K562 (cell line): Measurements from ENCODE around the gene IRGQ. TPM values are rescaled to one million over a fixed set of nuclear protein-coding genes. Genes with fewer than 3 reads are reported as not detected.

Experiments
- BRCA1 ChIP-seq, 2 experiments: fragments of 450-650 bp in 1 of 2; sonication (generic) in 1 of 2; formaldehyde crosslinking in 1 of 2; IDR thresholded peaks; 2 replicates each; pipeline versions ENCODE4 v1.5.0 to v1.6.1; 2017 to 2020; ENCODE audit warnings: mild to moderate bottlenecking in 1 of 2, missing genetic modification reagents in 1 of 2
- KAT2B ChIP-seq: IDR thresholded peaks from one replicate; pipeline ENCODE4 v1.6.1; 2012; ENCODE audit warnings: low read depth, mild to moderate bottlenecking, control low read depth, inconsistent platforms, low read length, moderate library complexity
- NR2F6 ChIP-seq: fragments of 450-650 bp; formaldehyde crosslinking; IDR thresholded peaks from 2 replicates; pipeline ENCODE4 v1.4.0; 2020; ENCODE audit warnings: mild to moderate bottlenecking
- RBM25 ChIP-seq: fragments of 200-400 bp; formaldehyde crosslinking; IDR thresholded peaks from 2 replicates; pipeline ENCODE4 v1.6.1; 2018; ENCODE audit warnings: low read length, low read depth, moderate library complexity; ENCODE audit not compliant: severe bottlenecking
- RBM34 ChIP-seq: fragments of 200-400 bp; formaldehyde crosslinking; IDR thresholded peaks from 2 replicates; pipeline ENCODE4 v1.6.1; 2018; ENCODE audit warnings: low read length, borderline replicate concordance; ENCODE audit not compliant: insufficient read depth
- RFX1 ChIP-seq: fragments of 450-650 bp; IDR thresholded peaks from 2 replicates; pipeline ENCODE4 v1.6.1; 2016; ENCODE audit warnings: mild to moderate bottlenecking, moderate library complexity
- SMAD4 ChIP-seq: fragments of 250-450 bp; sonication (Bioruptor Pico); conservative IDR thresholded peaks from 2 replicates; pipeline ENCODE4 v1.8.0; 2021; ENCODE audit warnings: inconsistent platforms, mild to moderate bottlenecking, moderate library complexity
- SNRNP70 ChIP-seq: fragments of 200-400 bp; formaldehyde crosslinking; optimal IDR thresholded peaks from 2 replicates; pipeline ENCODE3; 2017; ENCODE audit warnings: low read depth, low read length
- SOX6 ChIP-seq: fragments of 450-650 bp; IDR thresholded peaks from 2 replicates; pipeline ENCODE4 v1.6.1; 2014; ENCODE audit warnings: mild to moderate bottlenecking
- STAG1 ChIP-seq: sonication (generic); formaldehyde crosslinking; IDR thresholded peaks from 2 replicates; pipeline ENCODE4 v1.5.0; 2020; ENCODE audit warnings: missing genetic modification reagents, borderline replicate concordance
- ZNF316 ChIP-seq: fragments of 450-650 bp; IDR thresholded peaks from 2 replicates; pipeline ENCODE4 v1.6.1; 2016
- polyA plus RNA-seq, 8 experiments: library from polyadenylated mRNA; depleted of rRNA in 4 of 8; stranded (reverse) in 5 of 8; unstranded in 3 of 8; fragments of >200 nt; fragmentation: Nextera tagmentation in 2 of 8; fragmentation: Illumina TruSeq in 1 of 8; extraction: Ambion mirVana in 2 of 8; extraction: Trizol in 1 of 8; gene quantifications; 2 replicates each; pipeline versions ENCODE4 v1.2.1 to v1.2.3, GENCODE V29; 2011 to 2014; ENCODE audit warnings: inconsistent platforms in 1 of 8, missing spikeins in 1 of 8
- total RNA-seq, 7 experiments: library from RNA; depleted of rRNA in 6 of 7; stranded (reverse); fragments of >200 nt in 6 of 7; fragmentation: Illumina TruSeq in 2 of 7; extraction: Trizol in 2 of 7; gene quantifications; 2 replicates each; pipeline versions ENCODE4 v1.2.1 to v1.2.3, GENCODE V29; 2011 to 2021; ENCODE audit warnings: low replicate concordance in 1 of 7
- TF ChIP-seq, protein P1 (sequence below), 2 experiments: fragments of 450-650 bp in 1 of 2; sonication (generic) in 1 of 2; formaldehyde crosslinking in 1 of 2; IDR thresholded peaks; 2 replicates each; pipeline versions ENCODE4 v1.7.1 to v1.9.0; 2016 to 2022; ENCODE audit warnings: inconsistent platforms in 1 of 2, mild to moderate bottlenecking in 1 of 2, missing genetic modification reagents in 1 of 2
- TF ChIP-seq, protein P2 (sequence below): fragments of 250-450 bp; sonication (Bioruptor Pico); IDR thresholded peaks from 2 replicates; pipeline ENCODE4 v1.8.0; 2021; ENCODE audit warnings: moderate library complexity, mild to moderate bottlenecking, inconsistent platforms
- TF ChIP-seq, protein P3 (sequence below): fragments of 250-450 bp; sonication (Bioruptor Pico); IDR thresholded peaks from 2 replicates; pipeline ENCODE4 v1.5.0; 2021
- TF ChIP-seq, protein P4 (sequence below), 2 experiments: fragments of 450-650 bp in 1 of 2; sonication (generic) in 1 of 2; formaldehyde crosslinking in 1 of 2; IDR thresholded peaks in 1 of 2; conservative IDR thresholded peaks in 1 of 2; 2 replicates each; pipeline versions ENCODE4 v1.6.1 to v1.8.1; 2016 to 2023; ENCODE audit warnings: mild to moderate bottlenecking in 2 of 2, moderate library complexity in 2 of 2, inconsistent platforms in 1 of 2, missing genetic modification reagents in 1 of 2

The IRGQ gene
- total and polyA plus RNA-seq, 9 of the 15 experiments (the other 6 are each of a cell fraction or from before 2014, with no cell fraction given): 3.5 to 19.2 (median 7.9) TPM

DNA sequence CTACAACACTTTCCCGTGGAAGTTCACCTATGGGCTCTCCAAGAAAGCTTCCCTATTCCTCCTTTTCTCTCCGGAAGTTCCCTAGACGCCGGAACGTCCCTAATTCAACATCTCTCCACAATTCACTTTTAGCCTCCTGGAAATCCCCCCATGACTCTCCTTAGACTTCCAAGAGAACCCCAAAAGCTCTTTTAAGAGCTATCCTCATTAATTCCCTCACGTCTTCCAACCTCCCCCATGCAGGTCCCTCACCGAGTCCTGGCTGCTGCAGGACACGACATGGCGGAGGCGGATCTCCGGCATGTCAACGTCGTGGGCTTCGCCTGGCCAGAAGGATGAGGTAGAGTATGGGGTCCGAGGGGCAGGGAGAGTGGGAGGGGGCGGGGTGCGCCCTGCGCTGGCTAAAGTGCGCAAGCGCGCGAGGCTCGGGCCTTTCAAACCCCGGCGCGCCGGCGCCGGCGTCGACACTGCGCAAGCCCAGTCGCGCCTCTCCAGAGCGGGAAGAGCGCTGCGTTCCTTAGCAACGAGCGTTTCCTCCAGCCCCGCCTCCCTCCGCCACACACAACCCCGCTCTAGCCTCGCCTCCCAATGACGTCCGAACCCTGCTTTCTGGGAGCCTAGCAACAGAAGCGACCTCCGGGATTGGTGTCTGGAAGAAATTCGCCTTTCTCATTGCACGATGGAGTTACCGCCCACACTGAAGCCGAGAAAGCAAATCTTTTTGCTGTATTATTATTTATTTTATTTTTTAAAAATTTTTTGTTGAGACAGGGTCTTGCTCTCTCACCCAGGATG lies 20.6 kb downstream of the IRGQ start, which contains the start of the genes PINLYP and XRCC1 (continued):
- TF ChIP-seq, protein P1, sequence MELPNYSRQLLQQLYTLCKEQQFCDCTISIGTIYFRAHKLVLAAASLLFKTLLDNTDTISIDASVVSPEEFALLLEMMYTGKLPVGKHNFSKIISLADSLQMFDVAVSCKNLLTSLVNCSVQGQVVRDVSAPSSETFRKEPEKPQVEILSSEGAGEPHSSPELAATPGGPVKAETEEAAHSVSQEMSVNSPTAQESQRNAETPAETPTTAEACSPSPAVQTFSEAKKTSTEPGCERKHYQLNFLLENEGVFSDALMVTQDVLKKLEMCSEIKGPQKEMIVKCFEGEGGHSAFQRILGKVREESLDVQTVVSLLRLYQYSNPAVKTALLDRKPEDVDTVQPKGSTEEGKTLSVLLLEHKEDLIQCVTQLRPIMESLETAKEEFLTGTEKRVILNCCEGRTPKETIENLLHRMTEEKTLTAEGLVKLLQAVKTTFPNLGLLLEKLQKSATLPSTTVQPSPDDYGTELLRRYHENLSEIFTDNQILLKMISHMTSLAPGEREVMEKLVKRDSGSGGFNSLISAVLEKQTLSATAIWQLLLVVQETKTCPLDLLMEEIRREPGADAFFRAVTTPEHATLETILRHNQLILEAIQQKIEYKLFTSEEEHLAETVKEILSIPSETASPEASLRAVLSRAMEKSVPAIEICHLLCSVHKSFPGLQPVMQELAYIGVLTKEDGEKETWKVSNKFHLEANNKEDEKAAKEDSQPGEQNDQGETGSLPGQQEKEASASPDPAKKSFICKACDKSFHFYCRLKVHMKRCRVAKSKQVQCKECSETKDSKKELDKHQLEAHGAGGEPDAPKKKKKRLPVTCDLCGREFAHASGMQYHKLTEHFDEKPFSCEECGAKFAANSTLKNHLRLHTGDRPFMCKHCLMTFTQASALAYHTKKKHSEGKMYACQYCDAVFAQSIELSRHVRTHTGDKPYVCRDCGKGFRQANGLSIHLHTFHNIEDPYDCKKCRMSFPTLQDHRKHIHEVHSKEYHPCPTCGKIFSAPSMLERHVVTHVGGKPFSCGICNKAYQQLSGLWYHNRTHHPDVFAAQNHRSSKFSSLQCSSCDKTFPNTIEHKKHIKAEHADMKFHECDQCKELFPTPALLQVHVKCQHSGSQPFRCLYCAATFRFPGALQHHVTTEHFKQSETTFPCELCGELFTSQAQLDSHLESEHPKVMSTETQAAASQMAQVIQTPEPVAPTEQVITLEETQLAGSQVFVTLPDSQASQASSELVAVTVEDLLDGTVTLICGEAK (IDR thresholded peaks at IDR 0.05): peak; percentile 48; the same call in 1 of the 2 replicates
- TF ChIP-seq, protein P1 (CRISPR knock-in tag; IDR thresholded peaks at IDR 0.05): no peak
- no peak for TF ChIP-seq KAT2B
- no peak for TF ChIP-seq RBM25
- TF ChIP-seq, protein P2, sequence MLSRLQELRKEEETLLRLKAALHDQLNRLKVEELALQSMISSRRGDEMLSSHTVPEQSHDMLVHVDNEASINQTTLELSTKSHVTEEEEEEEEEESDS: no peak
- TF ChIP-seq SOX6: no peak
- TF ChIP-seq STAG1 (CRISPR knock-in tag): no peak
- no peak for TF ChIP-seq ZNF316
- TF ChIP-seq, protein P3, sequence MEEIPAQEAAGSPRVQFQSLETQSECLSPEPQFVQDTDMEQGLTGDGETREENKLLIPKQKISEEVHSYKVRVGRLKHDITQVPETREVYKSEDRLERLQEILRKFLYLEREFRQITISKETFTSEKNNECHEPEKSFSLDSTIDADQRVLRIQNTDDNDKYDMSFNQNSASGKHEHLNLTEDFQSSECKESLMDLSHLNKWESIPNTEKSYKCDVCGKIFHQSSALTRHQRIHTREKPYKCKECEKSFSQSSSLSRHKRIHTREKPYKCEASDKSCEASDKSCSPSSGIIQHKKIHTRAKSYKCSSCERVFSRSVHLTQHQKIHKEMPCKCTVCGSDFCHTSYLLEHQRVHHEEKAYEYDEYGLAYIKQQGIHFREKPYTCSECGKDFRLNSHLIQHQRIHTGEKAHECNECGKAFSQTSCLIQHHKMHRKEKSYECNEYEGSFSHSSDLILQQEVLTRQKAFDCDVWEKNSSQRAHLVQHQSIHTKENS: no peak
- TF ChIP-seq RBM34: no peak
- no peak for TF ChIP-seq SNRNP70
- TF ChIP-seq BRCA1 (IDR thresholded peaks at IDR 0.05): no peak
- TF ChIP-seq BRCA1 (CRISPR knock-in tag; IDR thresholded peaks at IDR 0.05): no peak
- peak; percentile 25; the same call in 1 of the 2 replicates for TF ChIP-seq SMAD4 (CRISPR knock-in tag)
- peak; percentile 97 for TF ChIP-seq RFX1
- TF ChIP-seq NR2F6 (CRISPR knock-in tag): no peak
- TF ChIP-seq, protein P4, sequence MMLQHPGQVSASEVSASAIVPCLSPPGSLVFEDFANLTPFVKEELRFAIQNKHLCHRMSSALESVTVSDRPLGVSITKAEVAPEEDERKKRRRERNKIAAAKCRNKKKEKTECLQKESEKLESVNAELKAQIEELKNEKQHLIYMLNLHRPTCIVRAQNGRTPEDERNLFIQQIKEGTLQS (IDR thresholded peaks at IDR 0.05): no peak
- TF ChIP-seq, protein P4 (CRISPR knock-in tag; conservative IDR thresholded peaks at IDR 0.05): no peak
